ENCODE measurements around the gene HS1BP3.

The HS1BP3 gene

GRCh38 chr2:20678780-20679179, 27.9 kb upstream of the HS1BP3 start:
- no CpG with 5 or more reads among the region's 2 CpGs for WGBS (ENCODE audit: extremely low coverage, insufficient coverage, insufficient read length)
- H3K4me1 ChIP-seq (ENCODE audit: control insufficient read depth in 1 of 2, insufficient read depth in 2 of 2, low read length in 2 of 2): peaks cover 4 to 8% of the 10 kb centered on the region in 2 experiments
- H2AFZ ChIP-seq (ENCODE audit: insufficient read depth, low read length, poor library complexity): no peak overlapping the region
- H3K18ac ChIP-seq (ENCODE audit: low read length): no peak overlapping the region
- H3K4me2 ChIP-seq (ENCODE audit: low read length): no peak overlapping the region
- H2BK5ac ChIP-seq (ENCODE audit: low read depth, low read length, poor library complexity): no peak overlapping the region
- H3K27me3 ChIP-seq (ENCODE audit: insufficient read depth, low read length): peaks cover 2% of the 10 kb centered on the region
- H3K9me3 ChIP-seq (ENCODE audit: insufficient read depth, low read depth, low read length): no peaks in the 10 kb centered on the region
- H4K8ac ChIP-seq (ENCODE audit: low read depth, low read length): no peak overlapping the region
- no peak overlapping the region for H3K4me3 ChIP-seq (ENCODE audit: low read depth, low read length)
- no peak overlapping the region for H2BK12ac ChIP-seq (ENCODE audit: low read length)
- H3K9ac ChIP-seq (ENCODE audit: low read length): no peak overlapping the region
- no peak overlapping the region for H4K12ac ChIP-seq (ENCODE audit: low read depth, low read length)
- H3K36me3 ChIP-seq (ENCODE audit: control insufficient read depth in 1 of 2, insufficient read depth in 2 of 2, low read length in 2 of 2): peaks cover 7 to 8% of the 10 kb centered on the region in 2 experiments
- no peak overlapping the region for H3K4ac ChIP-seq (ENCODE audit: low read depth, low read length)
- no peak for DNase-seq
- H3K79me1 ChIP-seq (ENCODE audit: low read length): no peaks in the 10 kb centered on the region
- H3K27ac ChIP-seq (ENCODE audit: low read depth, low read length): no peak overlapping the region
- no peak overlapping the region for H3K14ac ChIP-seq (ENCODE audit: low read length)
- no peaks in the 10 kb centered on the region for H3K79me2 ChIP-seq (ENCODE audit: control insufficient read depth, insufficient read depth, low read length, poor library complexity)
- H2BK120ac ChIP-seq (ENCODE audit: insufficient read depth, low read length, poor library complexity): no peak overlapping the region
- H3K23ac ChIP-seq (ENCODE audit: low read length): no peak overlapping the region
- no peak overlapping the region for H4K91ac ChIP-seq (ENCODE audit: low read depth, low read length)
- no peak overlapping the region for H2AK5ac ChIP-seq (ENCODE audit: low read length)

GRCh38 chr2:20678086-20678395, 27.1 kb upstream of the HS1BP3 start:
- Histone ChIP-seq H3K36me3 (ENCODE audit: control insufficient read depth in 1 of 2, insufficient read depth in 2 of 2, low read length in 2 of 2) (peaks cover 7 to 8% of the 10 kb centered on the region in 2 experiments), H3K79me2 (ENCODE audit: control insufficient read depth, insufficient read depth, low read length, poor library complexity) (no peaks in the 10 kb centered on the region), H2AFZ (ENCODE audit: insufficient read depth, low read length, poor library complexity) (no peak overlapping the region), H2BK12ac (ENCODE audit: low read length) (no peak overlapping the region), H4K8ac (ENCODE audit: low read depth, low read length) (no peak overlapping the region), H3K79me1 (ENCODE audit: low read length) (no peaks in the 10 kb centered on the region), H3K4me2 (ENCODE audit: low read length) (no peak overlapping the region), H3K4ac (ENCODE audit: low read depth, low read length) (no peak overlapping the region), H3K23ac (ENCODE audit: low read length) (no peak overlapping the region), H4K91ac (ENCODE audit: low read depth, low read length) (no peak overlapping the region), H4K12ac (ENCODE audit: low read depth, low read length) (no peak overlapping the region), H3K4me1 (ENCODE audit: control insufficient read depth in 1 of 2, insufficient read depth in 2 of 2, low read length in 2 of 2) (peaks cover 4 to 8% of the 10 kb centered on the region in 2 experiments), H3K27me3 (ENCODE audit: insufficient read depth, low read length) (peaks cover 5% of the 10 kb centered on the region), H2AK5ac (ENCODE audit: low read length) (no peak overlapping the region), H3K9me3 (ENCODE audit: insufficient read depth, low read depth, low read length) (no peaks in the 10 kb centered on the region), H2BK5ac (ENCODE audit: low read depth, low read length, poor library complexity) (no peak overlapping the region), H3K18ac (ENCODE audit: low read length) (no peak overlapping the region), H2BK120ac (ENCODE audit: insufficient read depth, low read length, poor library complexity) (no peak overlapping the region), H3K9ac (ENCODE audit: low read length) (no peak overlapping the region), H3K14ac (ENCODE audit: low read length) (no peak overlapping the region), H3K27ac (ENCODE audit: low read depth, low read length) (no peak overlapping the region), H3K4me3 (ENCODE audit: low read depth, low read length) (no peak overlapping the region)
- DNase-seq: no peak
- no CpG with 5 or more reads among the region's 1 CpG for WGBS (ENCODE audit: extremely low coverage, insufficient coverage, insufficient read length)

- no peak overlapping the region for H3K14ac ChIP-seq (ENCODE audit: low read length)
- no peak overlapping the region for H2AFZ ChIP-seq (ENCODE audit: insufficient read depth, low read length, poor library complexity)
- no peak overlapping the region for H2AK5ac ChIP-seq (ENCODE audit: low read length)
- no peak for DNase-seq
- H4K8ac ChIP-seq (ENCODE audit: low read depth, low read length): no peak overlapping the region
- peaks cover 9% of the 10 kb centered on the region for H3K27me3 ChIP-seq (ENCODE audit: insufficient read depth, low read length)
- no peaks in the 10 kb centered on the region for H3K9me3 ChIP-seq (ENCODE audit: insufficient read depth, low read depth, low read length)
- H4K91ac ChIP-seq (ENCODE audit: low read depth, low read length): no peak overlapping the region
- H3K79me2 ChIP-seq (ENCODE audit: control insufficient read depth, insufficient read depth, low read length, poor library complexity): no peaks in the 10 kb centered on the region
- WGBS (ENCODE audit: extremely low coverage, insufficient coverage, insufficient read length): no CpG with 5 or more reads among the region's 15 CpGs
- no peak overlapping the region for H3K23ac ChIP-seq (ENCODE audit: low read length)
- H3K4me3 ChIP-seq (ENCODE audit: low read depth, low read length): no peak overlapping the region
- no peak overlapping the region for H4K12ac ChIP-seq (ENCODE audit: low read depth, low read length)
- H2BK12ac ChIP-seq (ENCODE audit: low read length): no peak overlapping the region
- H3K18ac ChIP-seq (ENCODE audit: low read length): no peak overlapping the region
- H3K9ac ChIP-seq (ENCODE audit: low read length): no peak overlapping the region
- H2BK120ac ChIP-seq (ENCODE audit: insufficient read depth, low read length, poor library complexity): no peak overlapping the region
- H2BK5ac ChIP-seq (ENCODE audit: low read depth, low read length, poor library complexity): no peak overlapping the region
- H3K27ac ChIP-seq (ENCODE audit: low read depth, low read length): no peak overlapping the region
- no peak overlapping the region for H3K4me2 ChIP-seq (ENCODE audit: low read length)
- H3K4me1 ChIP-seq (ENCODE audit: control insufficient read depth in 1 of 2, insufficient read depth in 2 of 2, low read length in 2 of 2): peaks cover 4 to 8% of the 10 kb centered on the region in 2 experiments
- H3K79me1 ChIP-seq (ENCODE audit: low read length): no peaks in the 10 kb centered on the region
- H3K36me3 ChIP-seq (ENCODE audit: control insufficient read depth in 1 of 2, insufficient read depth in 2 of 2, low read length in 2 of 2): peaks cover 6 to 7% of the 10 kb centered on the region in 2 experiments
- H3K4ac ChIP-seq (ENCODE audit: low read depth, low read length): no peak overlapping the region
These were observed 26.6 kb upstream of the HS1BP3 start for GRCh38 chr2:20677301-20678085.

- WGBS (ENCODE audit: extremely low coverage, insufficient coverage, insufficient read length): no CpG with 5 or more reads among the region's 12 CpGs
- Histone ChIP-seq H3K4me2 (ENCODE audit: low read length) (no peak overlapping the region), H4K8ac (ENCODE audit: low read depth, low read length) (no peak overlapping the region), H3K23ac (ENCODE audit: low read length) (no peak overlapping the region), H3K79me2 (ENCODE audit: control insufficient read depth, insufficient read depth, low read length, poor library complexity) (no peaks in the 10 kb centered on the region), H2AK5ac (ENCODE audit: low read length) (no peak overlapping the region), H4K12ac (ENCODE audit: low read depth, low read length) (no peak overlapping the region), H3K27me3 (ENCODE audit: insufficient read depth, low read length) (peaks cover 14% of the 10 kb centered on the region), H2BK5ac (ENCODE audit: low read depth, low read length, poor library complexity) (no peak overlapping the region), H3K9me3 (ENCODE audit: insufficient read depth, low read depth, low read length) (no peaks in the 10 kb centered on the region), H3K4me1 (ENCODE audit: control insufficient read depth in 1 of 2, insufficient read depth in 2 of 2, low read length in 2 of 2) (peaks cover 4 to 11% of the 10 kb centered on the region in 2 experiments), H2BK12ac (ENCODE audit: low read length) (no peak overlapping the region), H4K91ac (ENCODE audit: low read depth, low read length) (no peak overlapping the region), H3K4ac (ENCODE audit: low read depth, low read length) (no peak overlapping the region), H3K18ac (ENCODE audit: low read length) (no peak overlapping the region), H3K4me3 (ENCODE audit: low read depth, low read length) (no peak overlapping the region), H2BK120ac (ENCODE audit: insufficient read depth, low read length, poor library complexity) (no peak overlapping the region), H2AFZ (ENCODE audit: insufficient read depth, low read length, poor library complexity) (no peak overlapping the region), H3K79me1 (ENCODE audit: low read length) (no peaks in the 10 kb centered on the region), H3K27ac (ENCODE audit: low read depth, low read length) (no peak overlapping the region), H3K14ac (ENCODE audit: low read length) (no peak overlapping the region), H3K36me3 (ENCODE audit: control insufficient read depth in 1 of 2, insufficient read depth in 2 of 2, low read length in 2 of 2) (peaks cover 2 to 3% of the 10 kb centered on the region in 2 experiments), H3K9ac (ENCODE audit: low read length) (no peak overlapping the region)
- DNase-seq: peak in 1 of 2 donors; percentile 34
These were observed 25.7 kb upstream of the HS1BP3 start for GRCh38 chr2:20676353-20677215.
